Measurements from ENCODE around the gene ANKRD10.

Gene ANKRD10

DNA sequence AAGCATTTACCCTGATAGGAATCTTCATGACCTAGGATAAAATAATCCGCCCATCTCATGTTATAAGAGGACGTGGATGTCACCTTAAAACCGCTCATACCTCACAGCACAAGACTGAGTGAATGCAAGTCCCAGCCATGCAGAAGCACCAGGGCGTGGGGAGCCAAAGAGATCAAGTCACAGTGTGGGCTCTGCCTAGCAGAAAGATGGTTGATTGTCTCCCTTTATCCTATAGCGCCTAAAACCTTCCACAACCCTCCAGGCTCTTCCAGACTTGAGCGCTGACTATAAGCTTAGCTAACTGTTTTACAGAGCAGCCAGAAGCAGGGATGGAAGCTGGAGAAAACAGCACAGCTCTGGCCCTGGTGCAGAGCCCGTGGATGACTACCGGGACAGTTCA lies 6.8 kb upstream of the ANKRD10 start:
- DNase-seq (ENCODE audit: low spot score) = peak; percentile 4
- in situ Hi-C loops (cut with MboI; ENCODE audit: low sequenced_read_pairs, unreplicated experiment) = loop anchor here (25.0 kb wide), 1 partner anchor 291 kb away; no protein-coding TSS in a partner anchor
- TF ChIP-seq, protein P1, sequence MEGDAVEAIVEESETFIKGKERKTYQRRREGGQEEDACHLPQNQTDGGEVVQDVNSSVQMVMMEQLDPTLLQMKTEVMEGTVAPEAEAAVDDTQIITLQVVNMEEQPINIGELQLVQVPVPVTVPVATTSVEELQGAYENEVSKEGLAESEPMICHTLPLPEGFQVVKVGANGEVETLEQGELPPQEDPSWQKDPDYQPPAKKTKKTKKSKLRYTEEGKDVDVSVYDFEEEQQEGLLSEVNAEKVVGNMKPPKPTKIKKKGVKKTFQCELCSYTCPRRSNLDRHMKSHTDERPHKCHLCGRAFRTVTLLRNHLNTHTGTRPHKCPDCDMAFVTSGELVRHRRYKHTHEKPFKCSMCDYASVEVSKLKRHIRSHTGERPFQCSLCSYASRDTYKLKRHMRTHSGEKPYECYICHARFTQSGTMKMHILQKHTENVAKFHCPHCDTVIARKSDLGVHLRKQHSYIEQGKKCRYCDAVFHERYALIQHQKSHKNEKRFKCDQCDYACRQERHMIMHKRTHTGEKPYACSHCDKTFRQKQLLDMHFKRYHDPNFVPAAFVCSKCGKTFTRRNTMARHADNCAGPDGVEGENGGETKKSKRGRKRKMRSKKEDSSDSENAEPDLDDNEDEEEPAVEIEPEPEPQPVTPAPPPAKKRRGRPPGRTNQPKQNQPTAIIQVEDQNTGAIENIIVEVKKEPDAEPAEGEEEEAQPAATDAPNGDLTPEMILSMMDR (IDR thresholded peaks at IDR 0.05; ENCODE audit: borderline replicate concordance, control extremely low read depth, extremely low read depth, insufficient read depth, missing control alignments) = no peak

DNA sequence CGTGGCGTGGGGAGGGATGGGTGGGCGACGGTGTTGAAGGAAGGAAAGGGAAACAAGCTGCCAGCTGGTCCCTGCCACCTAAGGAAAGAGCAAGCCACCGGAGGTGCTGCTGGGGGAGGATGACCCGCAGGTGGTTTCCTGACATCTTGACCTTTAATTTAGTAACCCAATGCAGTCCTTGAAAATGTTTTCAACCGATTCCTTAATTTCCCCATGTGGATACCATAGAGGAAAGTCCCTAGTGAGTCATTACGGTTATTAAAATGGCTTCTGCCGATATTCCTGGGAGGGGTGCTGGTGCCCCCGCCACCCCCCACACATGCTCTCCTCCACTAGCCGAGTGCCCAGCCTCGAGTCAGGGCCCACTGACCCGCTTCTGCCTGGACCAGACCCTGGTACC lies 6.3 kb upstream of the ANKRD10 start:
- in situ Hi-C loops (cut with MboI; ENCODE audit: low sequenced_read_pairs, unreplicated experiment) = loop anchor here (25.0 kb wide), 1 partner anchor 291 kb away; no protein-coding TSS in a partner anchor
- peak; percentile 44 for DNase-seq (ENCODE audit: low spot score)
- TF ChIP-seq, protein P1 (IDR thresholded peaks at IDR 0.05; ENCODE audit: borderline replicate concordance, control extremely low read depth, extremely low read depth, insufficient read depth, missing control alignments) = no peak

DNA sequence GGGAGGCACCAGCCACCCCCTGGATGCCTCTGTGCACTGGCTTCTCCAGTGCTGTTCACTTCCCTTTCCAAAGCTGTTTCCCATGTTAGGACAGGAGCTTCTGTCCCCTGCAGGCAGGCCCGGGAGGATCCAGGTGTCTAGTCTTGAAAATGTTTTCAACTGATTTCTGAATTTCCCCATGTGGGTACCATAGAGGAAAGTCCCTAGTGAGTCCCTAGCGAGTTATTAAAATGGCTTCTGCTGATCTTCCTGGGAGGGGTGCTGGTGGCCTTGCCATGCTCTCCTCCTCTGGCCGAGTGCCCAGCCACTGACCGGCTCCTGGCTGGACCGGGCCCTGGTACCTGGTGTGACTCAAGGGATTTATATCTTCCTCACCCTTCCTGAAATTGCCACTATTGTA lies 5.2 kb upstream of the ANKRD10 start:
- in situ Hi-C loops (cut with MboI; ENCODE audit: low sequenced_read_pairs, unreplicated experiment) = loop anchor here (25.0 kb wide), 1 partner anchor 292 kb away; no protein-coding TSS in a partner anchor
- DNase-seq (ENCODE audit: low spot score) = peak; percentile 51
- TF ChIP-seq, protein P1 (IDR thresholded peaks at IDR 0.05; ENCODE audit: borderline replicate concordance, control extremely low read depth, extremely low read depth, insufficient read depth, missing control alignments) = no peak

DNA sequence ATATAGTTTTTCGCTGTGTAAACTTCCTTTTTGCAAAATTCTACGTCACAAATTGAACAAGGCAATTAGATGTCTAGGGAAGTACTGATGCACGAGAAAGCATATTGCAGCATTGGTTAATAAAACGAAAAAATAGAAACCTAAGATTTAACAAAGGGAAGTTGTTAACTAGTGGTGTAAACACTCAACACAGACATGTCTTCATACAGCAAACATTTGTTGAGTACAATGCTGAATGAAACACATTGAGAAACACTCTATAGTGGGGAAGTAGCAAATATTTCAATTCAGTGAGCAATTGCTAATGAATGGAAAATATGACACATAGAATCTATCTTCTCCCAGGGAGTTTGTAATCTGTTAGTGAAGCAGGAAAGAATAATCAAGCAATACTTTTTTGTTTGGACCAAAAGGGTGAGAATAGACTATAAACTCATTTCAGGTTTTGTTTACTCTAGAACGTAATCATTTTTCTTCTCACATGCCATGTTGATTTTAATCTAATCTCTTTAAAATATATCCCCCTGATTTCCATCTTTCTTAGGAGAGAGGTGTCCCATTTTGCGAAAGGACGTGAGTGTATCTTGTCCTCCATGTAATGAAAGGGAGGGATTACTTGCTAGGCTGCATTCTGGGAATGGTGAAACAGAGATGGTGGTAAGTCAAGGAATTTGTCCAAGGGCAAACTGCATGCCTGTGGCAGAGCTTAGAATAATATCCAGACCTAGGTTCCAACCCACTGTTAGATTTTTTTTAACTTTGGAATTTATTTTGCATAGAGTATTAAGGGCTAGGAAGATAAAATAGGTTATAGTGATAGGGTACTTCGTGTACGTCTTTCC lies 1.7 kb upstream of the ANKRD10 start:
- TF ChIP-seq, protein P1 (IDR thresholded peaks at IDR 0.05; ENCODE audit: borderline replicate concordance, control extremely low read depth, extremely low read depth, insufficient read depth, missing control alignments) = no peak
- in situ Hi-C loops (cut with MboI; ENCODE audit: low sequenced_read_pairs, unreplicated experiment) = loop anchor here (25.0 kb wide), 1 partner anchor 296 kb away; no protein-coding TSS in a partner anchor
- DNase-seq (ENCODE audit: low spot score) = no peak

DNA sequence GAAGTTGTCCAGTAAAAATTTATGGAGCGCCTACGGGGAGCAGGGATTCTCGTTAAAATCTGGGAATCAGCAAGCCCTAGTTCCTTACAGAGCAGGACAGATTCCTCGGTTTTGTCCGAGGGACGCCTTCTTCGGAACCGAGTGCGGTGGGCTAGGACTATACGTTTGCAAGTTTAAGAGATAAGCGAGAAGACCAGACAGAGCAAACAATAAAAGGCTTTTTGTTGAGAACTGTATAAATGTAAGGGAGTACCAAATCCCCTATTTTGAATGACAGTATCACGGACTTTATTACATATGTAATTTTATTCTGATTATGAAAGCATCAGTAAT lies 971 bp upstream of the ANKRD10 start:
- no peak for DNase-seq (ENCODE audit: low spot score)
- in situ Hi-C loops (cut with MboI; ENCODE audit: low sequenced_read_pairs, unreplicated experiment) = loop anchor here (25.0 kb wide), 1 partner anchor 296 kb away; no protein-coding TSS in a partner anchor
- TF ChIP-seq, protein P1 (IDR thresholded peaks at IDR 0.05; ENCODE audit: borderline replicate concordance, control extremely low read depth, extremely low read depth, insufficient read depth, missing control alignments) = no peak

DNA sequence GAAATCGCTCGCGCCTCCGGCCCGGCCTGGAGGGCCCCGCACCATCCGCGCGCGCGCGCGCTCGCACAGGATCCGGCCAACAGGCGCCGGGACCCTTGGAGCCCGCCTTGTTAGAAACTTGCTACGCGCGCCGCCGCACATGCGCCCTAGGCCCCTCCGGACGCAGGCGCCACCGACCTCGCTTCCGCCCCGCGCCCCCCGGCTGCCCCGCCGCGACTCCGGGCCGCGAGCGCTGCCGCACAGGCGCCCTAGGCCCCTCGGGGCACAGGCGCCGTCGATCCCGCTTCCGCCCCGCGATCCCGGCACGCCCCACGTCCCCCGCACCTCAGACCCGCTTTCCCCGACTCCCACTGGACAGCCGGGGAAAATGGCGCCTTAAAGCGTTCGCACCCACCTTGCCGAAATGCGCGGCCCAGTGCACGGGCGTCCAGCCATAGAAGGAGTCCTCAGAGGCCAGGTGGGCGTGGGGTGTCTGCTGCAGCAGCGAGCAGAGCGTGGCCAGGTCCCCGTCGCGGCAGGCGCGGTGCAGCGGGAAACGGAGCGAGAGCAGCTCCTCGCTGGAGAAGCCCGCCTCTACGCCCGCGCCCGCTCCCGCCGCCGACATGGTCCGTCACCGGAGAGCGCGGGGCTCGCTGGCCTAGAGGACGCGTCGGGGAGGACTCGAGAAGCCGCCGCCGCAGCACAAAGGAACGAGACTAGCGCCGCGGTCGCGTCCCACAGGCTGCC lies 375 bp downstream of the ANKRD10 start:
- in situ Hi-C loops (cut with MboI; ENCODE audit: low sequenced_read_pairs, unreplicated experiment) = loop anchor here (25.0 kb wide), 1 partner anchor 298 kb away; no protein-coding TSS in a partner anchor

More for the DNA sequence above, 375 bp downstream of the ANKRD10 start:
- TF ChIP-seq, protein P1 (IDR thresholded peaks at IDR 0.05; ENCODE audit: borderline replicate concordance, control extremely low read depth, extremely low read depth, insufficient read depth, missing control alignments) = no peak
- DNase-seq (ENCODE audit: low spot score) = peak; percentile 83
